ENCODE results near the gene RHBDL3.

Gene RHBDL3

DNA sequence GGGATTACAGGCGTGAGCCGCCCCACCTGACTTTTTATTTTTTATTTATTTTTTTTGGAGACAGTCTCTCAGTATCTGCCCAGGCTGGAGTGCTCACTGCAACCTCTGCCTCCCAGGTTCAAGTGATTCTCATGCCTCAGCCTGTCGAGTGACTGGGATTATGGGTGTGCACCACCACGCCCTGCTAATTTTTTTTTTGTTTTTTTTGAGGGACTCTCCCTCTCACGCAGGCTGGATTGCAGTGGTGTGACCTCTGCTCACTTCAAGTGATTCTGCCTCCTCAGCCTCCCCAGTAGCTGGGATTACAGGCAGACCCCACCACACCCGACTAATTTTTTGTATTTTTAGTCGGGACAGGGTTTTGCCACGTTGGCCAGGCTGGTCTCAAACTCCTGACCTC, 92.0 kb downstream of the RHBDL3 start:
- no peak for DNase-seq (ENCODE audit: low read depth)

DNA sequence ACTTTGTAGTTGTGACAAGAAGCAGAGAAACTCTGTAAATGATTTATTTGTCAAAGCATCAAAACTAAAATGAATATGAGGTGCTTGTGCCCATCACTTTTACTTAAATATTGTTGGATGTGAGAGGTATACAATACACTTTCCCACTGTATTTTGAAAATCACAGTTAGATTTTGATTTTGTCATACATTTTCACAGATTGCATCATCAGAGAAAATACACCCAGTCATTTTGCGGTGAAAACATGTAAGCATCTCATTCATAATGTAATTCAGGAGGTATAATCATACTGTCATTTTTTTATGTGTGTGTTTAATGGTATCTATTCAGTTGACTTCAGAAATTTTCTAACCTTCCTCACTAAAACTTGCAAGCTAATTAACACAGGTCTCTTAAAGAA, 95.6 kb downstream of the RHBDL3 start:
- DNase-seq (ENCODE audit: low read depth): no peak

DNA sequence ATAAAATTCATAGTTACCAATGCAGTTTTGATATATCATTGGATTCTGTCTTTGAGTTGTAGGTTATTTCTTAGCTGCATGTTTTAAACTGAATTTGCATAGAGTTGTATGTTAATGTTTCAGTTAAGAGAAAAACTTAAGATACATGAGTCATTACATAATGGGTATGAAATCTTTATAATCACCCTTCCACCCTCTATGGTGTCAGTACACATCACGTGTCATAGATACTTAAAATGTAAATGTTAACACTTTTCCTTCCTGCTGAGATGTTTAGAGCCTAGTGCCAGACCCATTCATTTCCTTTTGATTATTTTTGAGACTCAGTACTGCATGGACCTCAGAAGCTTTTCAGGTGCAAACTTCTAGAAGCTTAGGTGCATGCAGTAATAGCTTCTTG, 104.8 kb downstream of the RHBDL3 start:
- DNase-seq (ENCODE audit: low read depth): no peak

Data from GM04503 (cell line).